RCC 7860 (cell line): ENCODE measurements around the gene COPA.
"Not testable (repeated sequence)": the region's sequence is repeated elsewhere in the genome, so short reads cannot be mapped to it uniquely, and the experiment has no call there.

Experiments used
- DNase-seq: peaks from one replicate; pipeline ENCODE4 v3.0.0-alpha.2; 2015; ENCODE audit warnings: low spot score
- FAIRE-seq: peaks from 2 replicates; lab custom pipeline; 2012; peaks lifted over from hg19 to GRCh38; lab: Jason Lieb, UNC

The COPA gene

GRCh38 chr1:160342953-160343869 is at the start of gene COPA, which contains the start of gene NCSTN:
Gene COPA (minus strand): TSS chr1:160343250. CDS start chr1:160343170, 80 bp downstream.
Gene NCSTN (plus strand): TSS chr1:160343383. CDS start chr1:160343397, 14 bp downstream.
- peak; percentile 67 for FAIRE-seq
- peak; percentile 86 for DNase-seq

- not testable (repeated sequence) for DNase-seq, FAIRE-seq
Observed at GRCh38 chr1:160388406-160388805, 45.4 kb upstream of the COPA start.

- DNase-seq, FAIRE-seq: not testable (repeated sequence)
Observed at GRCh38 chr1:160384812-160385211, 41.8 kb upstream of the COPA start.

- FAIRE-seq (no peak), DNase-seq (no peak)
Observed at GRCh38 chr1:160377585-160378206, 34.6 kb upstream of the COPA start.

GRCh38 chr1:160376525-160377131 is 33.6 kb upstream of the COPA start:
- FAIRE-seq (no peak), DNase-seq (peak; percentile 48)

- FAIRE-seq (no peak), DNase-seq (peak; percentile 42)
Observed at GRCh38 chr1:160375788-160376524, 32.9 kb upstream of the COPA start.

GRCh38 chr1:160374306-160375110 is 31.5 kb upstream of the COPA start:
- FAIRE-seq (no peak), DNase-seq (no peak)

- DNase-seq (no peak), FAIRE-seq (no peak)
Observed at GRCh38 chr1:160373696-160374095, 30.6 kb upstream of the COPA start.

- no peak for FAIRE-seq
- no peak for DNase-seq
Observed at GRCh38 chr1:160371756-160372155, 28.7 kb upstream of the COPA start.

GRCh38 chr1:160371346-160371631 is 28.2 kb upstream of the COPA start:
- FAIRE-seq: no peak
- no peak for DNase-seq

GRCh38 chr1:160370561-160371345 is 27.7 kb upstream of the COPA start:
- DNase-seq (no peak), FAIRE-seq (no peak)

GRCh38 chr1:160369087-160369486 is 26.0 kb upstream of the COPA start:
- DNase-seq (no peak), FAIRE-seq (no peak)

GRCh38 chr1:160367934-160368923 is 25.2 kb upstream of the COPA start:
- DNase-seq: no peak
- FAIRE-seq: no peak

GRCh38 chr1:160367516-160367900 is 24.5 kb upstream of the COPA start:
- no peak for DNase-seq
- FAIRE-seq: no peak

- DNase-seq: no peak
- no peak for FAIRE-seq
Observed at GRCh38 chr1:160366731-160367515, 23.9 kb upstream of the COPA start, which contains the start of gene NHLH1. Gene NHLH1 (plus strand): TSS chr1:160367071. CDS start chr1:160370732, 3,661 bp downstream.

GRCh38 chr1:160365325-160365724 is 22.3 kb upstream of the COPA start:
- no peak for DNase-seq
- FAIRE-seq: no peak

GRCh38 chr1:160363951-160364735 is 21.1 kb upstream of the COPA start:
- no peak for FAIRE-seq
- no peak for DNase-seq
